Measurements from ENCODE around the gene NOL9. TPM values are rescaled to one million over a fixed set of nuclear protein-coding genes. Genes with fewer than 3 reads are reported as not detected.
A peak's percentile ranks its signal among the peaks of the same experiment; 100 is the strongest.

Gene NOL9
- polyA plus RNA-seq, 1 of the 3 experiments (the other 2 are of a cell fraction), result 7.1 TPM

GRCh38 chr1:6491966-6492365 lies 62.3 kb downstream of the NOL9 start:
- H3K27ac ChIP-seq (ENCODE audit: low read depth in 2 of 2, low read length in 1 of 2), result peak overlapping the region in 1 of 2 experiments; percentile 74; a peak in 2 of 4 replicates
- peak overlapping the region; percentile 100 for H3K4me2 ChIP-seq
- H3K79me2 ChIP-seq (ENCODE audit: insufficient read depth), result peaks cover 32% of the 10 kb centered on the region; the same call in 1 of the 2 replicates
- CTCF ChIA-PET, result interaction anchor here (1.0 to 16.2 kb wide), 6 partner anchors 14 to 246 kb away, joined by 3 to 439 read pairs (median 10); partner anchors contain the start of genes NOL9 and TAS1R1
- no peaks in the 10 kb centered on the region for H3K9me3 ChIP-seq
- H4K20me1 ChIP-seq (ENCODE audit: insufficient read depth), result no peaks in the 10 kb centered on the region
- H3K9ac ChIP-seq, result peak overlapping the region; percentile 6; the same call in 1 of the 2 replicates
- no peak overlapping the region for H3K4me3 ChIP-seq (ENCODE audit: low read depth in 2 of 2, low read length in 1 of 2)
- peaks cover 0 to 57% of the 10 kb centered on the region in 2 experiments; a peak in 2 of 4 replicates for H3K4me1 ChIP-seq (ENCODE audit: control insufficient read depth in 1 of 2, insufficient read depth in 2 of 2, low read depth in 1 of 2, low read length in 1 of 2)
- H3F3A ChIP-seq (replicated peaks; ENCODE audit: insufficient read depth), result peaks cover 27% of the 10 kb centered on the region
- no peaks in the 10 kb centered on the region for H3K9me2 ChIP-seq
- no peak for DNase-seq
- WGBS (ENCODE audit: low lambda C conversion rate), result 78% methylated on average over 5 of the region's 10 CpGs
- POLR2A ChIA-PET, result interaction anchor here (0.6 to 2.1 kb wide), 4 partner anchors 10 to 303 kb away, joined by 3 to 6 read pairs (median 4); no protein-coding TSS in a partner anchor
- TF ChIP-seq MEF2A (IDR thresholded peaks at IDR 0.05; ENCODE audit: borderline replicate concordance, low read depth), result no peak
- TF ChIP-seq PBX3 (IDR thresholded peaks at IDR 0.05), result no peak
- no peak for TF ChIP-seq GABPA (IDR thresholded peaks at IDR 0.05; ENCODE audit: low read depth)
- no peak for TF ChIP-seq EZH2phosphoT487 (IDR thresholded peaks at IDR 0.05; ENCODE audit: borderline replicate concordance, low read depth)
- no peak for TF ChIP-seq SIN3A (IDR thresholded peaks at IDR 0.05; ENCODE audit: borderline replicate concordance, low read depth, low read length)
- TF ChIP-seq TAF1 (IDR thresholded peaks at IDR 0.05; ENCODE audit: borderline replicate concordance, low read depth, low read length), result no peak
- TF ChIP-seq JUND (IDR thresholded peaks at IDR 0.05), result no peak
- no peak for TF ChIP-seq USF1 (IDR thresholded peaks at IDR 0.05; ENCODE audit: borderline replicate concordance, low read depth)
- no peak for TF ChIP-seq ZBTB33 (IDR thresholded peaks at IDR 0.05; ENCODE audit: borderline replicate concordance, low read depth)
- TF ChIP-seq POLR2AphosphoS5 (IDR thresholded peaks at IDR 0.05; ENCODE audit: low read depth, low read length), result no peak
- no peak for TF ChIP-seq RAD21 (IDR thresholded peaks at IDR 0.05; ENCODE audit: low read length)
- TF ChIP-seq FOSL2 (IDR thresholded peaks at IDR 0.05; ENCODE audit: borderline replicate concordance, low read depth), result no peak
- TF ChIP-seq YY1 (IDR thresholded peaks at IDR 0.05; ENCODE audit: low read depth), result no peak
- no peak for TF ChIP-seq NRF1 (IDR thresholded peaks at IDR 0.05; ENCODE audit: low read depth, low read length)
- TF ChIP-seq FOXJ3 (CRISPR knock-in tag; IDR thresholded peaks at IDR 0.05), result no peak
- TF ChIP-seq REST (IDR thresholded peaks at IDR 0.05; ENCODE audit: low read depth, low read length), result no peak
- no peak for TF ChIP-seq RFX5 (IDR thresholded peaks at IDR 0.05; ENCODE audit: low read length)
- no peak for TF ChIP-seq TEAD4 (IDR thresholded peaks at IDR 0.05; ENCODE audit: borderline replicate concordance, insufficient read depth)
- no peak for TF ChIP-seq MXI1 (IDR thresholded peaks at IDR 0.05; ENCODE audit: low read depth, low read length)
- H3K36me3 ChIP-seq (replicated peaks in 1 of 2; ENCODE audit: control insufficient read depth in 1 of 2, insufficient read depth in 2 of 2, low read length in 1 of 2), result no peaks in the 10 kb centered on the region
- peak overlapping the region; percentile 48; the same call in 1 of the 2 replicates for H2AFZ ChIP-seq (ENCODE audit: low read depth)
- H3K27me3 ChIP-seq (ENCODE audit: insufficient read depth), result no peaks in the 10 kb centered on the region
